Chondrocyte (in vitro differentiated cells): Measurements from ENCODE around the gene CDHR3. TPM values are rescaled to one million over a fixed set of nuclear protein-coding genes. Genes with fewer than 3 reads are reported as not detected.
"Not testable (repeated sequence)": the region's sequence is repeated elsewhere in the genome, so short reads cannot be mapped to it uniquely, and the experiment has no call there.

Source experiments
- DNase-seq: peaks from one replicate; pipeline ENCODE4 v3.0.0; 2021; ENCODE audit warnings: mixed read lengths, low spot score
- H3K27ac Mint-ChIP-seq: one replicate; pipeline ENCODE4 v1.8.0; 2021; ENCODE audit warnings: mild to moderate bottlenecking, moderate library complexity, mixed read lengths; ENCODE audit not compliant: unreplicated experiment
- H3K27me3 Mint-ChIP-seq: 2 replicates; pipeline ENCODE4 v1.8.0; 2021; ENCODE audit warnings: low read depth, mixed read lengths
- H3K36me3 Mint-ChIP-seq: 2 replicates; pipeline ENCODE4 v1.8.0; 2021; ENCODE audit warnings: low read depth, mixed read lengths
- H3K4me1 Mint-ChIP-seq: 2 replicates; pipeline ENCODE4 v1.8.0; 2021; ENCODE audit warnings: low read depth, mild to moderate bottlenecking, mixed read lengths
- H3K4me3 Mint-ChIP-seq: one replicate; pipeline ENCODE4 v1.8.0; 2021; ENCODE audit warnings: mild to moderate bottlenecking, moderate library complexity, mixed read lengths; ENCODE audit not compliant: unreplicated experiment
- H3K9me3 Mint-ChIP-seq: 2 replicates; pipeline ENCODE4 v1.8.0; 2021; ENCODE audit warnings: low read depth, mixed read lengths
- CTCF ChIP-seq: fragments of 200-600 bp; sonication (generic); IDR thresholded peaks from 2 replicates; pipeline ENCODE4 v1.5.0; 2021; ENCODE audit warnings: antibody characterized with exemption, mild to moderate bottlenecking, moderate library complexity
- total RNA-seq: library from RNA; stranded (reverse); gene quantifications from 3 replicates; pipeline ENCODE4 v1.2.1, GENCODE V29; 2021

The CDHR3 gene
- total RNA-seq, 1 donor from 2014 or later, result 1.0 TPM

DNA sequence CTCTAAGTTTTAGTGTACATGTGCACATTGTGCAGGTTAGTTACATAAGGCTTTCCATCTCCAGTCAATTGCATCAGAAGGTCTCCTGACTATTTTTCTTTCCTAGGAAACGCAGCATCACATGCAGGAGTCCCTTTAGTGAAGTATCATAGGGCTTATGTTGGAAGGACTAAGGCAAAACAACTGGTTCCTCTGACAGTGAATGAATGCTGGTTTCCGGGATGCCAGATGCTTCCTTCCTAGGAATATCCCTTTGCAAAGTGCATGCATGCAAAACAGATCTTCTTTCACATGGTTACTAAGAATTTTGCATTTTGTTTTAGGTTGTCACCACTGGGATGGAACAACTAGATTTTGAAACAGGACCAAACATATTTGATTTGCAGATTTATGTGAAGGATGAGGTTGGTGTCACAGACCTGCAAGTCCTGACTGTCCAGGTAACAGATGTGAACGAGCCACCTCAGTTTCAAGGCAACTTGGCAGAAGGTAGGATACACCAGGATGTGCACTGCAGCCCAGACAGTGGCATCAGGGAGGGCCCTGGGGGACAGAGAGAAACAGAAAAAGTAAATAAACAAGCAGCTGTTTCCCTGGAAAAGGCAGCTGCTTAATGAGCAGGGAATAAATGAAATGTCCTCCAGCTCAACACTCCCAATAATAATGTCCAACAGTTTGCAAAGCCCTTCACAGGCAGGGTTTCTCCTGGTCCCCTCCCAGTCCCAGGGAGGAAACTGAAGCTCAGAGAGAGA lies 17.8 kb downstream of the CDHR3 start:
- Mint-ChIP-seq H3K27ac (no peak overlapping the region), H3K36me3 (peaks cover 2% of the 10 kb centered on the region), H3K9me3 (no peaks in the 10 kb centered on the region), H3K4me3 (no peak overlapping the region), H3K4me1 (peaks cover 6% of the 10 kb centered on the region), H3K27me3 (peaks cover 20% of the 10 kb centered on the region)
- no peak for DNase-seq
- TF ChIP-seq CTCF, result no peak

DNA sequence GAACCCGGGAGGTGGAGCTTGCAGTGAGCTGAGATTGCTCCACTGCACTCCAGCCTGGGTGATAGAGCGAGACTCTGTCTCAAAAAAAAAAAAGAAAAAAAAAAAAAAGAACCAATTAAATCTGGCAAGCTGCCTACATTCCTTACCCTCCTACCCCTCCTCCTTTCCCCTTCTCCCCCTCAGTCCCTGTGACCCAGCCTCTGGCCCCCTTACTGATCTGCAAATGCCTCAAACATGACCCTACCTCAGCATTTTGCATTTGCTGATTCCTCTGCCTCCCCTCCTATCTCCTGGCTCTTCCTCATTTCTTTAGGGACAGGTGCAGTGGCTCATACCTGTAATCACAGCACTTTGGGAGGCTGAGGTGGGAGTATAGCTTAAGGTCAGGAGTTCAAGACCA lies 19.3 kb downstream of the CDHR3 start:
- H3K4me1 Mint-ChIP-seq, result peaks cover 8% of the 10 kb centered on the region
- H3K4me3 Mint-ChIP-seq, result no peak overlapping the region
- DNase-seq, result no peak
- H3K36me3 Mint-ChIP-seq, result peaks cover 2% of the 10 kb centered on the region
- H3K27ac Mint-ChIP-seq, result no peak overlapping the region
- peaks cover 28% of the 10 kb centered on the region for H3K27me3 Mint-ChIP-seq
- H3K9me3 Mint-ChIP-seq, result no peaks in the 10 kb centered on the region
- TF ChIP-seq CTCF, result no peak

DNA sequence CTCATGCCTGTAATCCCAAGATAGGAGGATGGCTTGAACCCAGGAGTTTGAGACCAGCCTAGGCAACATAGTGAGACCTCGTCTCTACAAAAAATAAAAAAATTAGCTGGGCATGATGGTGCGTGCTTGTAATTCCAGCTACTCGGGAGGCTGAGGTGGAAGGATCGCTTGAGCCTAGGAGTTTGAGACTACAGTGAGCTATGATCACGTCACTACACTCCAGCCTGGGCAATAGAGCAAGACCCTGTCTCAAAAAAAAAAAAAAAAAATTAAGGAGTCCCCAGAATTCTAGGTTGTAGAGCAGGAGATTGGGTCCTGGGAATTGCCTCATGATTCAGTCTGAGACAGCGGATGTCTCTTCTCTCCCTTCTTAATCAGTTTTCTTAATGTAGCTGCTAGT lies 21.7 kb downstream of the CDHR3 start:
- H3K4me3 Mint-ChIP-seq, result not testable (repeated sequence)
- H3K27me3 Mint-ChIP-seq, result peaks cover 26% of the 10 kb centered on the region

DNA sequence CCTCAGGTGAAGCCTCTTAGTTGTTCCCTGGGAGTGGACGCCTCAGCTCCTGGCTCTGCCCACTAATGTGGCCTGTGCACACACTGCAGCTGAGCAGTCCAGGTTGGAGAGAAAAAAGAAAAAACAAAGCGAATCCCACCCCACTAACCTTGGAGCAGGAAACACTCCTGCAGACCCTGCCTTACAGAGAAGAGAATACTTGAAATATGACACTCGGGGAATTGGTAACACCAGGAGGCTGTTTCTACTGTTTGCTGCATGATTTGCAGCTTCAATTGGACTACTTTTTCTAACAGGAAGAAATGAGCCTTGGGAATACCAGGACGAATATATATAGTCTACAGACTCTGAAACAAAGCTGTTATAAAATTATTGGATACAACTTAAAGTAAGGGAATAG lies 22.2 kb downstream of the CDHR3 start:
- H3K27ac Mint-ChIP-seq, result no peak overlapping the region
- peaks cover 26% of the 10 kb centered on the region for H3K27me3 Mint-ChIP-seq
- no peak for DNase-seq
- no peaks in the 10 kb centered on the region for H3K9me3 Mint-ChIP-seq
- H3K4me1 Mint-ChIP-seq, result peaks cover 19% of the 10 kb centered on the region
- no peak overlapping the region for H3K4me3 Mint-ChIP-seq
- H3K36me3 Mint-ChIP-seq, result peaks cover 2% of the 10 kb centered on the region
- no peak for TF ChIP-seq CTCF

More for the DNA sequence above, 21.7 kb downstream of the CDHR3 start:
- DNase-seq, H3K9me3 Mint-ChIP-seq, H3K27ac Mint-ChIP-seq, H3K36me3 Mint-ChIP-seq: not testable (repeated sequence)
- H3K4me1 Mint-ChIP-seq, result peaks cover 19% of the 10 kb centered on the region

GRCh38 chr7:105985672-105986215 lies 22.7 kb downstream of the CDHR3 start:
- peaks cover 2% of the 10 kb centered on the region for H3K36me3 Mint-ChIP-seq
- no peak for TF ChIP-seq CTCF
- no peak overlapping the region for H3K4me3 Mint-ChIP-seq
- no peak for DNase-seq
- peaks cover 20% of the 10 kb centered on the region for H3K4me1 Mint-ChIP-seq
- H3K27ac Mint-ChIP-seq, result no peak overlapping the region
- peaks cover 24% of the 10 kb centered on the region for H3K27me3 Mint-ChIP-seq
- H3K9me3 Mint-ChIP-seq, result no peaks in the 10 kb centered on the region

DNA sequence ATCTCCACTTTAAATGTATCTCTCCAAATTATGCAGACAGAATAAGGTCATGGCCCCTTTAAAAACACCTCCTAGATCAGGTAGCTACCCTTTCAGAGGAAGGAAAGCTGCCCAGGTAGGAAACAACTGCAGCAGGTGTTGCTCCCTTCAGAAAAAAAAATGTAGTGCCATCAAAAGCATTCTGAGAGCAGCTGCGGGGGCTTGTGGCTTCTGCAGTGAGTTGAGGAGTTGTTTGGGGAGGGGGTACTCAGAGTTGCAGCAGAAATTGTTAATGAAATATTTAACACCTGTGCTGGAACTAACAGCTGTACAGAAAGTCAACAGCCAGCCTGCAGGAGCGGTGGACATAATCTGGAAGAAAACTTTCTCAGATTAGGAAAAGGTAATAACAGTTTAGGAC lies 24.0 kb downstream of the CDHR3 start:
- Mint-ChIP-seq H3K27ac (no peak overlapping the region), H3K4me1 (peaks cover 26% of the 10 kb centered on the region), H3K9me3 (no peaks in the 10 kb centered on the region), H3K4me3 (no peak overlapping the region), H3K36me3 (no peaks in the 10 kb centered on the region), H3K27me3 (peaks cover 19% of the 10 kb centered on the region)
- no peak for TF ChIP-seq CTCF
- DNase-seq, result no peak
